GM19099 (cell line): ENCODE measurements around the gene NPAS3.

Experiments
- POLR2A ChIP-seq: IDR thresholded peaks from 3 replicates; pipeline ENCODE4 v1.6.1; 2011; ENCODE audit warnings: low read depth; ENCODE audit not compliant: insufficient read length; ENCODE audit errors: extremely low read depth

The NPAS3 gene

DNA sequence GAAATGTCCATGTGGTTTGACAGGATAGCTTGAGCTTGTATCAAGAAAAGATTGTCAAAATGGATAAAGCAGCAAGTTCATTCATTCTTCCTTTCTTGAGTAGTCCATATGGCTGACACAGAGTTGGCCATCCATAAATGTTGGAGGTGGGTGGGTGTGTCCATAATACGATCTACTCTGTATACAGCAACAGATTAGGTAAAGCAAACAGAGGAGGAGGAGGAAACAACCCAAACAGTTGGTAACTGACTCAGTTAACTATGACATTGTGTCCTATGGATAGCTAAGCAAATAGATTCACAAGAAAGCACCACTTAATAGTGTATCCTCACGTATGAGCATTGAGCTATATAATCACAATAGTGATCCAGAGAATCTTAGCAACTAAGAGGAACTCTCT lies 868.2 kb downstream of the NPAS3 start:
- TF ChIP-seq POLR2A = no peak

- TF ChIP-seq POLR2A = no peak
Observed at GRCh38 chr14:33808187-33808586, 869.5 kb downstream of the NPAS3 start.

GRCh38 chr14:33809396-33809981 lies 870.8 kb downstream of the NPAS3 start:
- TF ChIP-seq POLR2A = no peak

DNA sequence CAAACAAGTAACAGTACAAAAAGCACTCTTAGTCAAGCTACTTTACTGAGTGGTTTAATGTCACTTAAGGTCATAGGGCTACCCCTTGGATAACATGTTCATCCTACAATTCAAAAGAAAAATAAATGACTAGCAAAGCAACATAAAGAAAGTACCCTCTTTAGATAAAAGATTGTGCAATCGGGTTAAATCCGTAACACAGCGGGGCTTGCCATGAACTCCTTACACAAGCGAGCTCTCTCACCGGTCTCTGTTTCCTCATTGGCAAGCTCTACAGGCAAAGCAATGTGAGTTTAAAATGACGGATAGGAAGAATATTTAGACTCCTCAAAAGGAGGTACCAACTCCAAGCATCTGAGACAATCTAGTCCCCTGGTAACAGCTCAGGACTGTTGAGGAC lies 871.6 kb downstream of the NPAS3 start:
- TF ChIP-seq POLR2A = no peak

DNA sequence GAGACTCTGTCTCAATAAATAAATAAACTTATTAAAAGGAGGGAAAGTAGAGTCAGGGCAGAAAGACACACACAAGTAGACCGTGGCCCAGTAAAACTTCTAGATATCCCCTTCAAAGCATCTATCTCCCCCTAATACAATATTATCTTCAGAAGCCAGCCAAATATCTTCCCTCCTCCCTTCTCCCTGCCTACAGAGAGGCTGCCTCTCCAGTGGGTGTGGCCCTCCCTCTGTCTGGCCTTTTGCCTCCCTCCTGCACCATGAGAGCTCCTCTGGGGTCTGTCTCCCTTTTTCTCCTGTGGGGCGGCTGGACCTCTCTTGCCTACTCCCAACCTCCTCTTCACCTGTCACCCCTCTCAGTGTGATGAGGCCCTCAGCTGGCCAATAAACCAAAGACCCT lies 873.0 kb downstream of the NPAS3 start:
- TF ChIP-seq POLR2A = no peak

DNA sequence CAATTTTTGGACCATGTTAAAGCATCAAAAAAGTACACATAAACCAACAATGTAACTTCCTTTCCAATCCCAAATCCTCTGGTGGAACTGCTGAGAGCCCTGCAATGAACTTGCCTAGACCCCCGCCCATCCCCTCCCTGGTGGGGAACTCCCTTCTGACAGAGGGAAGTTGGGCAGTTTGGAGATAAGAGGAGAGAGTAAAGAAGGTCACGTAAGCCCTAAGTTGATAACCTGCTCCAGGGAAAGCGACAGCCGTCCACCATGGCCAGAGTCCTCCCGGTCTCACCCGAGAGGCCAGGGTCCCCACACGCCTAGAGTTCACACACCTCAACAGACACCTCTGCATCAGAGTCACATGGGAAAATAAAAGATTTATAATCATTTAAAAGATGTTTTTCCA lies 873.5 kb downstream of the NPAS3 start:
- TF ChIP-seq POLR2A = no peak

- no peak for TF ChIP-seq POLR2A
Observed at GRCh38 chr14:33812601-33813000, 873.9 kb downstream of the NPAS3 start.

DNA sequence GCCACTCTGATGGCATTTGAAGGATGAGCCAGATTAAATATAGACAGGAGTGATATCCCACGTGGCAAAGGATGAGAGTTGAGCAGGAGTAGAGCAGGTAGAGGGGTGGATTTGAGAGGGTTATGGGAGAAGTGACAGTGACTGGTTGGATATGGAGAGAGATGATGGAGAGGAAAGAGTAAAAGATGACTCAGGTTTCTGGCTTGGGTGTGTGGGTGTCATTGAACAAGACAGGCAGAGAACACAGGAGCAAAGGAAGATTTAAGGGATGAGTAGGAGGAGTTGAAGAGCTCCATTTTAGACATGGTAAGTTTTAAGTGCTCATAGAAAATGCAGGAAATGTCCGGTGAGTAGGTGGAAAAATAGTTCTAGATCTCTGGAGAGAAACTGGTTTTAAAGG lies 875.3 kb downstream of the NPAS3 start:
- TF ChIP-seq POLR2A = no peak

DNA sequence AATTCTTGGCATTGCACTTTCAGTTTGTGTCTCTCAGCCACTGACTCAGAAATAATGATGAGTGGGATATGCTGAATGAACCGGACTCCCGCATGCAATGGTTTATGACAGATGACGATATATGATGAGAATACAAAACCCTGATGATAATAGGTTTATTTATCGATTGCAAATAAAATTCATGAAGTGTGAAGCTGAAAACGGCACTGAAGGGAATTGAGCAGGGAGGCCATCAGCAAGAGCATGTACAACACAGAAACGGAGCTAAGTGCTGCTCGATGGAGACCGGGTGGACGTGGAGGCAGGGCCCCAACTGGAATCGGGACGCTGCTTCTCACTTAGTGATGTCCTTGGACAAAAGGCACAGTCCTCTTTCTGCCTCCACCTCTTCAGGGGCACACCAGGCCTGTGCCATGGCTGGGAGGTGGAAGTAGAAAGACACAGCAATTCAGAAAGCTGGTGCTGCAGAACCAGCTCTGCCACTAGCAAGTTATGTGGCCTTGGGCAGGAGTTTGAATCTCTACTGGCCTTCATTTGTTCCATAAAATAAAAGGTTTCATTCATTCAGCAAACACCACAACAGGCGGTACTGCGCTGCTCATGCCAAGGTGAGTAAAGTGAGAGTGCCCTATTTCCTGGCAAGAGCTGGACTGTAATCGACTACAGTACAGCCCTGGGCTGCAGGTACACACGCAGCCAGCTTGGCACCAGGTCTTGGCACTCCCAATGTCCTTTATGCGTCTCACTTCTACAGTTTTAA lies 895.2 kb downstream of the NPAS3 start:
- no peak for TF ChIP-seq POLR2A

- TF ChIP-seq POLR2A = no peak
Observed at GRCh38 chr14:33834466-33835260, 896.0 kb downstream of the NPAS3 start.

DNA sequence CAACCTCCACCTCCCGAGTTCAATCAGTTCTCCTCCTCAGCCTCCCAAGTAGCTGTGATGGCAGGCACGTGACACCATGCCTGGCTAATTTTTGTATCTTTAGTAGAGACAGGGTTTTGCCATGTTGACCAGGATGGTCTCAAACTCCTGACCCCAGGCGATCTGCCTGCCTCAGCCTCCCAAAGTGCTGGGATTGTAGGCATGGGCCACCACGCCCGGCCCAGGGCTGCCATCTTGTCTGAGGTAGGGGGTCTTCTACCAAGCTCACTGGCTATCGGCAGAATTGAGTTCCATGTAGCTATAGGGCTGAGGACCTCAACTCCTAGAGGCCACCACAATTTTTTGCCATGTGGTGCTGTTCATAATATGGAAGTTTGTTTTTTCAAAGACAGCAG lies 896.6 kb downstream of the NPAS3 start:
- no peak for TF ChIP-seq POLR2A

- TF ChIP-seq POLR2A = no peak
Observed at GRCh38 chr14:33835677-33836076, 897.0 kb downstream of the NPAS3 start.

DNA sequence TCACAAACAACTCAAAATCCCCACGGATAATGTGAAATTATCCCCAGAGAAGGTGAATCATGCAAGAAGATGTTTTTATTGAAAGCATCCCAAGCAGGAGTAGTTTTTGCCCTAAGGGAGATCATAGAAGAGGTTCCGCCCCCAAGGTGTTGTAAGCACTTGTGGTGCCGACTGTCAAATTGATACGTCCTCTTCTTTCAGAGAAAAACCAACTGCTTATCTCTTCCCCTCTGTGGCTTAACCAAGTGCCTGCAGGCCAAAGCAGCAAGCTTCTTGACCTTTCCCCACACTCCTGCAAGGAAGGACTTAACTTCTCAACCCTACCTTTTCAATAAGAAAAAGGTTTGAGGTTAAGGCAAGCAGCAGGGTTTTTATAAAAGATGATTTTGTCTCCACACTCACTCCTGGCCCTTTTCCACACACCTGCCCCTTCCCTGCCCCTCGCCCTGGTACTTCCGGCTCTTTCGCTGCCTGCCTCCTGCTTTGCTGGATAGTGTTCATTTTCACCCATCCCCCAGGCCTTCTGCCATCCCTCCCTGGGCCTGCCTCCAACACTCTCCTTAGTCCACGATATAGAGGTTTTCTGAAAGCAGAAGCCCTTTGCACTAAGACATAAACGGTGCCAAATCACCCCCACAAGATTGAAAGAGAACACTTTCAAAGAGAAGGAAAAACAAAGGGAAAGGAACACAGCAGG lies 897.7 kb downstream of the NPAS3 start:
- no peak for TF ChIP-seq POLR2A

DNA sequence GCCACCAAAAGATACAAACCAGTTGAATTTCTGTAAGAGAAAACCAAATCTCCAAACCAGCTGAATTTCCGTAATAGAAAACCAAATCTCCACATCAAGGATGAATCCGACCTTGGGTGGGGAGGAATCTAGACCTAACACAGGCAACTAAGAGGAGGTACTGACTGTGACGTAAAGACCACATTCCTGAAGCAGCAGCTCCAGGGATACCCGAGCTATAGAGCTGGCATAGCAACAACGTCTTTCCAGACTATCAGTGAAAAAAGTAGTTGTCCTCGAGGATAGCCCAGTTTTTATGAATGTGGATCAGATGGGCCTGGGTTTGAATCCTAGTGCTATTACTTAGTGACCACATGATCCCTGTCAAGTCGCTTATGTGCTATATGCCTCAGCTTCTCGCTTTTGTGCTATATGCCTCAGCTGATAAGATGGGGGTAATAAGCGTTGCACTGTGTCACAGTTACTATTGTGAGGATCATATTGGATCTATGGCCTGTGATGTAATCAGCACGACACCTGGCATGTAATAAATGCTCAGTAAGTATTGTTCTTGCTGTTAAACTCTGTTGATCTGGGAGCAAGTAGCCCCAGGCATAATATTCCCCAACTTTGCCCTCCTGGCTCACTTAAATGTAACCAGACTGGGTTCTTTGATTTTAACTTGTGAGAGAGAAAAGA lies 898.4 kb downstream of the NPAS3 start:
- TF ChIP-seq POLR2A = no peak
